MV-4-11 (cell line): ENCODE measurements around the gene LYG2.
"Not testable (repeated sequence)": the region's sequence is repeated elsewhere in the genome, so short reads cannot be mapped to it uniquely, and the experiment has no call there.

Experiments used
- DNase-seq: peaks from one replicate; lab custom pipeline; 2025; lab: John Stamatoyannopoulos, UW

The LYG2 gene

DNA sequence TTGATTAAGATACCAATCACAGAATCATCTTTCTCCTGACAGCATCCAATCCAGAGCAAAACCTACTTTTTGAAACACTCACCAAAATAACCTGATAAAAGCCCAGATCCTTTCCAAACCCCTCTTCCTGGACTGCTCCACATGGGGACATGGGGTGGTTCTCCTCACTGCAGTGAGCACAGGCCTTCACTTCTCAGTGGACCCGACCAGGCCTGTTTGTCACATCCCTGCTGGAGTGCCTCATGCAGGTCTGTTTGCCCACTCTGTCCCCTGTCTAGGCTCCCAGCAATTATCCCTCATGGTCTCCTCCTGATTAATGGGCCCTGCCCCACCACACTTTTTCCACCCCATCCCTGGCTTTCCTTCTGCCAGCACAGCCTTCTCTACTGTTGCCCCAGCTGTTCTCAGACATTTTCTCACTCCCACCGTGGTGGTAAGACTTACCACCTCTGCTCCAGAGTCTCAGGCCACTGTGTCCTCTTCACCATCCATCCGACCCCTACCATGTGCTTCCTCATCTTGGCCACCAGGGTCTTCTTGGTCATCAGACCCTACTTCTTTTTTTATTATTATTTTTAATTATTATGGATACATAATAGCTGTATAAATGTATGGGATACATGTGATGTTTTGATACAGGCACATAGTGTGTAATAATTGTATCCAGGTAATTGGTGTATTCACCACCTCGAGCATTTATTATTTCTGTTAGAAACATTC is 53.3 kb downstream of the LYG2 start:
- DNase-seq: no peak

DNA sequence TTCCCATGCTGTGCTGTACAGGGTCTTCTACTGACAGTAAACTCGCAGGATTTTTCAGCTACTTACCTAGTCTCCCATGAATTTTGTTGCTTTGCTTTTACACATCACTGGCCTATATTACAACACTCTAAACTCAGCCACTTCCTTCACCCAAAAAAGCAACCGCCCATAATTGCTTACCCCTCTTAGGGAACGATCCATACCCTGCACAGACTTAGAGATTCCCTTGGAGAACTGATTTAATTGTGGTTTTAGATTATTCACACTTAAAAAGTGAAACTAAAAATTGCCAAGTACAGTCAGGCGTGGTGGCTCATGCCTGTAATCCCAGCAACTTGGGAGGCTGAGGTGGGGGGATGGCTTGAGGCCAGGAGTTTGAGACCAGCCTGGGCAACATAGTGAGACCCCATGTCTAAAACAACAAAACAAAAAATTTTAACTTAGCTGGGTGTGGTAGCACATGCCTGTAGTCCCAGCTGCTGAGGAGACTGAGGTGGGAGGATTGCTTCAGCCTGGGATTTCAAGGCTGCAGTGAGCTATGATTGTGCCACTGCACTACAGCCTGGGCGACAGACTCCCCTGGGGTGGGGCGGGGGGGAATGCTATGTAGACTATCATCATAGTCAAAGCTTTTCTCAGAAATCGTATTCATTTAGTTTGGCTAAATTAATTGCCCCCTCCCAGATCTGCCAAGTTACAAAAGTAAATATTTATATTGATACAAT is 55.2 kb downstream of the LYG2 start:
- peak; percentile 8 for DNase-seq

DNA sequence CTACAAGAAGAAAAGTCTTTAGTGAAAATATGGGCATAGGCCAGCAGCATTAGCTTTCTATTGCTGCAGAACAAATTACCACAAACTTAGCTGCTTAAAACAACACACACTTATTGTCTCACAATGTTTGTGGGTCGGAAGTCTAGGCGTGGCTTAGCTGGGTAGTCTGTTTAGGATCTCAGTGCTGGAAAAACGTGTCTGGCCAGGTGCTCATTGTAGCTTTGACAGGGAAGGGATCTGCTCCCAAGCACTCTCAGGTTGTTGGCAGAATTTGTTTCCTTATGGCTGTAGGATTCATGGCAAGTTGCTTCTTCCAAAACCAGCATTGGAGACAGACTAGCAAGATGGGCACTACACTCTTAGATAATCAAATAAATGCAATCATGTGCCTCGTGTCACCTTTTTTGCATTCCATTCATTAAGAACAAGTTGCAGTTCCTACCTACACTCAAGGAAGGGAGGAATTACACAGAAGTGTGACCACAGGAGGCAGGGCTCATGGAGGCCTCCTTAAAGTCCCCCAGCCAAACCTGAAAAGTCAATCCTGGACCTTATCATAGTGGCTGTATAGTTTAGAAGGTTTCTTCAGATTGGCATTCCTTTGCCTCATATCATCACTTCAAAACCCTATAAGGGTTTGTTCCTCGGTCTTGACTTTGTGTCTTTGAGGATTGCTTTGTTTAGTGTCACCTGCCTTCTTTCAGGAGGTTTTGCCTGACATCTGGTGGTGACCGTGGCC is 57.2 kb downstream of the LYG2 start:
- DNase-seq: no peak

DNA sequence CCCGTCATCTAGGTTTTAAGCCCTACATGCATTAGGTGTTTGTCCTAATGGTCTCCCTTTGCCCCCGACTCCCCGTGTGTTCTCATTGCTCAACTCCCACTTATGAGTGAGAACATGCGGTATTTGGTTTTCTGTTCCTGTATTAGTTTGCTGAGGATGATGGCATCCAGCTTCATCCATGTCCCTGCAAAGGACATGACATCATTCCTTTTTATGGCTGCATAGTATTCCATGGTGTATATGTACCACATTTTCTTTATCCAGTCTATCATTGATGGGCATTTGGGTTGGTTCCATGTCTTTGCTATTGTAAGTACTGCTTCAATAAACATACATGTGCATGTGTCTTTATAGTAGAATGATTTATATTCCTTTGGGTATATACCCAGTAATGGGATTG is 63.1 kb downstream of the LYG2 start:
- not testable (repeated sequence) for DNase-seq
